OCI-LY7 (cell line): Measurements from ENCODE around the gene VPS26C. TPM values are rescaled to one million over a fixed set of nuclear protein-coding genes. Genes with fewer than 3 reads are reported as not detected.

Source experiments
- small RNA-seq: library from RNA; depleted of rRNA; stranded (forward); fragments of <200 nt; gene quantifications from one replicate; pipeline ENCODE3, GENCODE V24; 2014
- total RNA-seq, 2 experiments: library from RNA; depleted of rRNA in 1 of 2; stranded (reverse); fragments of >200 nt in 1 of 2; shearing (Covaris generic) in 1 of 2; gene quantifications; 2 replicates each; pipeline ENCODE4 v1.2.3, GENCODE V29; 2014 to 2022

Gene VPS26C
- total RNA-seq, 2 experiments from 2014 or later: 33.0 to 46.7 TPM

Small RNA genes within 50 kb of the gene (small RNA-seq; reads per million reads assigned to genes)
- not detected for gene RN7SL678P

Other genes with a start within 250 kb of the VPS26C start
- 3.7 and 7.4 TPM in 2 replicates for gene PIGP, start 194.3 kb downstream of the VPS26C start, total RNA-seq (2014; rRNA removed; shearing (Covaris generic))
- 35.4 and 38.8 TPM in 2 replicates for gene PIGP, start 194.3 kb downstream of the VPS26C start, total RNA-seq (2022)
- gene TTC3, start 194.1 kb downstream of the VPS26C start, total RNA-seq (2014; rRNA removed; shearing (Covaris generic)): 73.5 and 92.1 TPM in 2 replicates
- gene TTC3, start 194.1 kb downstream of the VPS26C start, total RNA-seq (2022): 86.4 and 90.0 TPM in 2 replicates
- 46.3 and 58.4 TPM in 2 replicates for gene DYRK1A, start 99.4 kb upstream of the VPS26C start, total RNA-seq (2014; rRNA removed; shearing (Covaris generic))
- 65.1 and 67.1 TPM in 2 replicates for gene DYRK1A, start 99.4 kb upstream of the VPS26C start, total RNA-seq (2022)